Body of pancreas (tissue), 4 donors: ENCODE results near the gene KRTAP10-8.

Experiments
- CTCF ChIP-seq, 7 experiments: fragments of 450-650 bp in 4 of 7; fragments of 200-600 bp in 3 of 7; sonication (generic) in 3 of 7; IDR thresholded peaks; one replicate each; pipeline ENCODE4 v1.5.1; 2016 to 2019; ENCODE audit warnings: antibody characterized with exemption in 7 of 7
- POLR2A ChIP-seq, 3 donors: fragments of 450-650 bp; IDR thresholded peaks; one replicate each; pipeline ENCODE4 v1.6.1; 2016; ENCODE audit warnings: antibody characterized with exemption in 3 of 3, mild to moderate bottlenecking in 2 of 3

DNA sequence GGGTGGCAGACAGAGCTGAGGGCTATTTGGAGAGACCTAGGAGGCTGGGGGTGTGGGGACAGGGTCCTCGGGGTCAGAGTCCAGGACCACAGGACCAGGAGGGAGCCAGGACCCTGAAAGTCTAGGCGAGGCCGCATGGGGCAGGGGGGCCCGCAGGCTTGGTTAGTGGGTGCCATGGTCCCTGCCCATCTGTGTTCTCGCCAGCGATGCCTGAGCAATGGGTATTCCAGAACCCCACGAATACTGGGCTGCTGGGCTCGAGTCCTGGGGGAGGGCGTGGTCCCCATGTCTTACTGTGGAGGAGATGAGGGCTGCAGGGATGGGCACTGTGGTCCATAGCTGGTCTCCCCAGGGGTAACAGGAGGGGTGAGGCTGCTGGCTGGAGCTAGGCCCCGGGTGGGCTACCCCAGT is 21.6 kb upstream of the KRTAP10-8 start:
- TF ChIP-seq CTCF (IDR thresholded peaks at IDR 0.05), result no peak
- TF ChIP-seq POLR2A (IDR thresholded peaks at IDR 0.05), result no peak
